ENCODE measurements around the gene EDA2R. TPM values are rescaled to one million over a fixed set of nuclear protein-coding genes. Genes with fewer than 3 reads are reported as not detected.

The EDA2R gene
- total RNA-seq, 1 experiment from 2014 or later = 0.80 TPM

DNA sequence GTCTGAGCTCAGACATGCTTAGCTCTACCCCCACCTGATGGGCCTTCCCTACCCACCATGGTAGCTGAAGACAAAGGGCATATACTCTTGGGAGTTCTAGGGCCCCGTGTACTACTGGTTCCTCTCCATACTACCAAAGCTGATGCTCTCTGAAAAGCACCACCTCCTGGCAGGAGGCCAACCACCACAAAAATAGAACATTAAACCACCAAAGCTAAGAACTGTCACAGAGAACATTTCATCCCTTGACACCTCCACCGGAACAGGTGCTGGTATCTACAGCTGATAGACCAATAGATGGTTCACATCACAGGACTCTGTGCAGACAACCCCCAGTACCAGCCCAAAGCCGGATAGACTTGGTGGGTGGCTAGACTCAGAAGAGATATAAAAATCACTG lies 13.4 kb downstream of the EDA2R start:
- no peak overlapping the region for H3K4me3 ChIP-seq (ENCODE audit: insufficient read depth, low read depth, low read length)
- no peaks in the 10 kb centered on the region for H3K36me3 ChIP-seq (replicated peaks; ENCODE audit: control insufficient read depth, insufficient read depth, low read length)
- H3K27me3 ChIP-seq (ENCODE audit: control insufficient read depth, insufficient read depth, low read length) = no peaks in the 10 kb centered on the region
- no peak for DNase-seq

DNA sequence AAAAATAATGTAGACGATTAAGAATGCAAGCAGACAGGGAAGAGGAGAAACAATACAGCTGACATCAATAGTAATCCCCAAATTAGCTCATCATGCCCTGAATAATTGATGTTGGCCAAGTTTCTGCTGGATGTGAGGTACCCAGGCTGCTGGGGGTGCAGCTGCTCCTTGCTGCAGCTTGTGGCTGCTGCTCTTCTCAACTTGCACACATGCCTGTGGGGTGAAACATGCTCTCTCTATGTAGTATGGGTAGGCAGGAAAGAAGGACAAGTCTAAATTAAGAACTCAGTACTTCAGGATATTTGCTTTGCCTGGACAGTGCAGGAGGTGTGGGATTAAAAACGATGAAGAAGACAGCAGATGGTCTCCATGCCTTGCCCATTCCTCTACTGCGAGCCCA lies 16.7 kb downstream of the EDA2R start:
- DNase-seq = no peak
- Histone ChIP-seq H3K4me3 (ENCODE audit: insufficient read depth, low read depth, low read length) (no peak overlapping the region), H3K36me3 (replicated peaks; ENCODE audit: control insufficient read depth, insufficient read depth, low read length) (no peaks in the 10 kb centered on the region), H3K27me3 (ENCODE audit: control insufficient read depth, insufficient read depth, low read length) (no peaks in the 10 kb centered on the region)

GRCh38 chrX:66616944-66617343 lies 21.9 kb downstream of the EDA2R start:
- Histone ChIP-seq H3K36me3 (replicated peaks; ENCODE audit: control insufficient read depth, insufficient read depth, low read length) (no peaks in the 10 kb centered on the region), H3K4me3 (ENCODE audit: insufficient read depth, low read depth, low read length) (no peak overlapping the region), H3K27me3 (ENCODE audit: control insufficient read depth, insufficient read depth, low read length) (no peaks in the 10 kb centered on the region)
- DNase-seq = no peak

GRCh38 chrX:66602381-66602938 lies 36.4 kb downstream of the EDA2R start:
- peaks cover 4% of the 10 kb centered on the region for H3K36me3 ChIP-seq (replicated peaks; ENCODE audit: control insufficient read depth, insufficient read depth, low read length)
- H3K27me3 ChIP-seq (ENCODE audit: control insufficient read depth, insufficient read depth, low read length) = no peaks in the 10 kb centered on the region
- DNase-seq = no peak
- no peak overlapping the region for H3K4me3 ChIP-seq (ENCODE audit: insufficient read depth, low read depth, low read length)

- H3K27me3 ChIP-seq (ENCODE audit: control insufficient read depth, insufficient read depth, low read length) = no peaks in the 10 kb centered on the region
- no peak for DNase-seq
- peaks cover 7% of the 10 kb centered on the region for H3K36me3 ChIP-seq (replicated peaks; ENCODE audit: control insufficient read depth, insufficient read depth, low read length)
- H3K4me3 ChIP-seq (ENCODE audit: insufficient read depth, low read depth, low read length) = no peak overlapping the region
Measured at GRCh38 chrX:66601522-66601921, 37.4 kb downstream of the EDA2R start.

DNA sequence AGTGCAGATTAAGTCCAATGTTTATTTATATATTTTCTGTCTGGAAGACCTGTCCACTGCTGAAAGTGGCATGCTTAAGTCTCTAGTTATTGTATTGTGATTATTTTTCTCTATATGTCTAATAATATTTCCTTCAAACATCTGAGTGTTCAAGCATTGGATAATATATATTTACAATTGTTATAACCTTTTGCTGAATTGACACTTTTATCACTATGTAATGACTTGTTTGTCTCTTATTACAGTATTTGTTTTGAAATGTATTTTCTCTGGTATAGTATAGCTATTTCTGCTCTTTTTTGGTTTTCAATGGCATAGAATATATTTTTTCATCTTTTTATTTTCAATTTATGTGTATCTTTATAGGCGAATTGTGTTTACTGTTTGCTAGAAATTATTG lies 59.7 kb downstream of the EDA2R start:
- Histone ChIP-seq H3K4me3 (ENCODE audit: insufficient read depth, low read depth, low read length) (no peak overlapping the region), H3K36me3 (replicated peaks; ENCODE audit: control insufficient read depth, insufficient read depth, low read length) (no peaks in the 10 kb centered on the region), H3K27me3 (ENCODE audit: control insufficient read depth, insufficient read depth, low read length) (no peaks in the 10 kb centered on the region)
- no peak for DNase-seq

DNA sequence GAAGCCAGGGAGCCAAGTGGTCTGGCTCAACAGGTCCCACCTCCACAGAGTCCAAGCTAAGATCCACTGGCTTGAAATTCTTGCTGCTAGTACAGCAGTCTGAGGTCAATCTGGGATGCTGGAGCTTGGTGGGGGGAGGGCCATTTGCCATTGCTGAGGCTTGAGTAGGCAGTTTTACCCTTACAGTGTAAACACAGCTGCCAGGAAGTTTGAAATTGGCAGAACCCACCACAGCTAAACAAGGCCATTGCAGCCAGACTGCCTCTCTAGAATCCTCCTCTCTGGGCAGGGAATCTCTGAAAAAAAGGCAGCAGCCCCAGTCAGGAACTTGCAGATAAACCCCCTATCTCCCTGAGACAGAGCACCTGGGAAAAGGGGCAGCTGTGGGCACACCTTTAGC lies 84.9 kb downstream of the EDA2R start:
- no peaks in the 10 kb centered on the region for H3K27me3 ChIP-seq (ENCODE audit: control insufficient read depth, insufficient read depth, low read length)
- no peak overlapping the region for H3K4me3 ChIP-seq (ENCODE audit: insufficient read depth, low read depth, low read length)
- no peak for DNase-seq
- H3K36me3 ChIP-seq (replicated peaks; ENCODE audit: control insufficient read depth, insufficient read depth, low read length) = no peaks in the 10 kb centered on the region

DNA sequence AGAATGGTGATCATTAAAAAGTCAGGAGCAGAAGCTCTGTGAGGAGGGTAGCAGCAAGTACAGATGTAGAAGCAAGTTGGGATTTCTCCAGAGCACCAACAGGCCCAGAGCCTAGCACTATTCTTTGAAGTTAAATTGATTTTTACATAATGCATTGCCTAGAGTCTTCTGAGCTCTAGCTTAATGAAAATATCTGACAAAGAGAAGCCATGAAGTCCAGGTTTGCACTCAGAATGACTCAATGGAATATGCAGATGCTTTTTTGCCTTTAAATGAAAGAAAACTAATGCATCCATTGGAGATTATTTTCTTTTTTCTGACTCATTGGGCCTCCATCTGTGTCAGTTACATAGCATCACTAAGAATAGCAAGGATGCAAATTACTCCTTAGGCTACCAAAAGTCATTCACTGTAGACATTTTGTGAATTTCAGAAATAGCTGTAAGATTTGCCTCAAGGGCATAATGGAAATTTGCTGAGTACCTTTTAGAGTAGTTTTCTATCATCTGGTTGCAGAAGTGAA lies 91.0 kb downstream of the EDA2R start:
- H3K27me3 ChIP-seq (ENCODE audit: control insufficient read depth, insufficient read depth, low read length) = no peaks in the 10 kb centered on the region
- H3K4me3 ChIP-seq (ENCODE audit: insufficient read depth, low read depth, low read length) = no peak overlapping the region
- no peak for DNase-seq
- H3K36me3 ChIP-seq (replicated peaks; ENCODE audit: control insufficient read depth, insufficient read depth, low read length) = no peaks in the 10 kb centered on the region

Measured in H7 (cell line).